H1 (cell line): ENCODE data around the gene KIF5C. TPM values are rescaled to one million over a fixed set of nuclear protein-coding genes. Genes with fewer than 3 reads are reported as not detected.

Experiments used
- ATF2 ChIP-seq: IDR thresholded peaks from 2 replicates; pipeline ENCODE4 v1.6.1; 2012; ENCODE audit warnings: low read length, inconsistent platforms
- CHD1 ChIP-seq: IDR thresholded peaks from 2 replicates; pipeline ENCODE4 v1.6.1; 2012; ENCODE audit warnings: low read depth, low read length, improper control_type of control experiment
- RXRA ChIP-seq: IDR thresholded peaks from 2 replicates; pipeline ENCODE4 v1.6.1; 2011; ENCODE audit warnings: low read depth, mild to moderate bottlenecking, low read length, moderate library complexity; ENCODE audit not compliant: insufficient read depth
- YY1 ChIP-seq: IDR thresholded peaks from 2 replicates; pipeline ENCODE4 v1.6.1; 2011; ENCODE audit warnings: low read depth, mild to moderate bottlenecking, low read length
- polyA plus RNA-seq, 7 experiments: library from polyadenylated mRNA; depleted of rRNA in 3 of 7; stranded (reverse) in 5 of 7; unstranded in 2 of 7; fragments of >200 nt in 5 of 7; fragments of 200-250 nt in 2 of 7; gene quantifications; 1 replicate in 5 of 7; 2 replicates in 1 of 7; 4 replicates in 1 of 7; pipeline versions ENCODE4 v1.2.1 to v1.2.3, GENCODE V29; 2011 to 2013; ENCODE audit warnings: missing spikeins in 2 of 7, mixed read lengths in 2 of 7
- total RNA-seq: library from RNA; stranded (reverse); fragmentation: NEBNext Ultra II Directional; extraction: Animal tissue kit (Norgen Biotek cat#: 25700); gene quantifications from 2 replicates; pipeline ENCODE4 v1.2.1, GENCODE V29; 2021

The KIF5C gene
- total and polyA plus RNA-seq, 2 of the 8 experiments (the other 6 are each of a cell fraction or from before 2014, with no cell fraction given), result 16.3 to 66.4 TPM

- TF ChIP-seq CHD1, result no peak
- no peak for TF ChIP-seq RXRA
- no peak for TF ChIP-seq YY1
- no peak for TF ChIP-seq ATF2
- TF ChIP-seq, all 59 proteins: peak for 0
Measured at GRCh38 chr2:148865512-148865911, 9.5 kb upstream of the KIF5C start (continued).
